ENCODE data around the gene MRPS31.
"Not testable (repeated sequence)": the region's sequence is repeated elsewhere in the genome, so short reads cannot be mapped to it uniquely, and the experiment has no call there.

MRPS31 gene

GRCh38 chr13:40758811-40759210 lies 12.2 kb downstream of the MRPS31 start:
- DNase-seq, result no peak

GRCh38 chr13:40756042-40756441 lies 14.9 kb downstream of the MRPS31 start:
- DNase-seq, result no peak

GRCh38 chr13:40755082-40755700 lies 15.8 kb downstream of the MRPS31 start:
- DNase-seq, result no peak

DNA sequence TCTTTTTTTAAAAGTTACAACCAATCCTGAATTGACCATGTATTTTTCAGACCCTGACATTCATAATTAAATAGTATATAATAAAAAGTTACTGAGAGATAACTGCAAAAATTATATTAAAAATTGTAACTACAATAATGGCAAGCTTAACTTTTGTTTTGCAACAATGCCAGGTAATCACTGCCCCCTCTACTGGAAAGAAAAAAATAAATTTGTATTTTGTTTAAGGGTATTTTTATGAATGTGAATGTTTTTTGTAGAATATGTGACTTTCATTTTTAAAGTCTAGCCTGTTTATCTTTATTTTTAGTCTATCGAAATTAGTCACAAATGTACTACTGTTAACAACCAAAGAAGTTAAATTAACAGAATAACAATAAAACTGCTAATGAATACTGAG lies 21.7 kb downstream of the MRPS31 start:
- DNase-seq, result no peak

- not testable (repeated sequence) for DNase-seq
Measured at GRCh38 chr13:40735232-40735548, 35.8 kb downstream of the MRPS31 start.

DNA sequence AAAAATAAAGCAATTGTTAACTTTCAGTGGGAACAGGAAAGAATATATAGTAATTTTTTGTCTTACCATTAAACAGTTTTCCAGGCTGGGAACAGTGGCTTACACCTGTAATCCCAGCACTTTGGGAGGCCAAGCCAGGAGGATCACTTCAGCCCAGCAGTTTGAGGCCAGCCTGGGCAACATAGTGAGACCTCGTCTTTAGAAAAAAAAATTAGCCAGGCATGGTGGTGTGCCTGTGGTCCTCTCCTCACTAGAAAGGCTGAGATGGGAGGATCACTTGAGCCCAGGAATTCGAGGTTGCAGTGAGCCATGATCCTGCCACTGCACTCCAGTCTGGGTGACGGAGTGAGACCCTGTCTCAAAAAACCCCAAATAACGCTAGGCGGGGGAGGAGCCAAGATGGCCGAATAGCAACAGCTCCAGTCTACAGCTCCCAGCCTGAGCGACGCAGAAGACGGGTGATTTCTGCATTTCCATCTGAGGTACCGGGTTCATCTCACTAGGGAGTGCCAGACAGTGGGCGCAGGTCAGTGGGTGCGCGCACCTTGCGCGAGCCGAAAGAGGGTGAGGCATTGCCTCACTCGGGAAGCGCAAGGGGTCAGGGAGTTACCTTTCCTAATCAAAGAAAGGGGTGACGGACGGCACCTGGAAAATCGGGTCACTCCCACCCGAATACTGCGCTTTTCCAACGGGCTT lies 36.3 kb downstream of the MRPS31 start:
- DNase-seq, result peak; percentile 1

DNA sequence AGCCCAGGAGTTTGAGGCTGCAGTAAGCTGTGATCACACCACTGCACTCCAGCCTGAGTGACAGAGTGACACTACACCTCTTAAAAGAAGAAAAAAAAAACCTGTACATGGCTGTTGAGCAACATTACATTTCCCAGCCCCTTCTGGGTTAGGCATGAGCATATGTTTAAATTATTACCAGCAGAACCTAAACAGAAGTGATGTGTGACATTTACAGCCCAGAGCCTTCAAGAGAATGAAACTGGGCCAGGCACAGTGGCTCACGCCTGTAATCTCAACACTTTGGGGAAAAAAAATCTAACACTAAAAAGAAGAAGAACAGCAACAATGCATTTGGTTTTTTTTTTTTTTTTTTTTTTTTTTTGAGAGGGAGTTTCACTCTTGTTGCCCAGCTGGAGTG lies 38.3 kb downstream of the MRPS31 start:
- no peak for DNase-seq

DNA sequence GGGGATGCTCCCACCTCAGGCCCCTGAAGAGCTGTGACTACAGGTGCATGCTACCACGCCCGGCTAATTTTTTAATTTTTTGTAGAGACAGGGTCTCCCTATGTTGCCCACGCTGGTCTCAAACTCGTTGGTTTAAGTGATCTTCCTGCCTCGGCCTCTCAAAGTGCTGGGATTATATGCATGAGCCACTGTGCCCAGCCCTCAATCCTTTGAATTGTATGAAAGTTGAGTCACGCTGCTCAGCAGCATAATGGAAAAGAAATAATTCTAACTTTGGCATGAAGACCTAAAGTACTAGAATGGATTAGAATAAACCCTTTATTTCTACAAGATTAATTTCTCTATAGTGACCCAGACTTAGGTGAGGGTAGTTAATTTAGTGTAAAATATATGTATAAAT lies 42.4 kb downstream of the MRPS31 start:
- DNase-seq, result no peak

GRCh38 chr13:40714433-40714832 lies 56.6 kb downstream of the MRPS31 start:
- not testable (repeated sequence) for DNase-seq

DNA sequence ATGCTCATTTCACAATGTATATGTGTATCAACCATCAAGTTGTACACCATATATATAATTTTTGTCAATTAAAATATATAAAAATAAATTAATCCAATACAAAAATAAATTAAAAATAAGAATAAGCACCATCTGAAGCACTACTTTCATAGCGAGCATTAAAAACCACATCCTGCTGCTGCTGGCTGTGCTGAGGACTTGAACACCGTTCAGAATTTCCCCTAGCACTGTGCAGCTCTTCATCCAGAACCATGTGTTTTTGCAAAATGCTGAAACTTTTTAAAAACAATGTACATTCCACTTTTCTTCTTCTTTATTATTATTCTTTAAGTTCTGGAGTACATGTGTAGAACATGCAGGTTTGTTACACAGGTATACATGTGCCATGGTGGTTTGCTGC lies 64.6 kb downstream of the MRPS31 start:
- DNase-seq, result no peak

DNA sequence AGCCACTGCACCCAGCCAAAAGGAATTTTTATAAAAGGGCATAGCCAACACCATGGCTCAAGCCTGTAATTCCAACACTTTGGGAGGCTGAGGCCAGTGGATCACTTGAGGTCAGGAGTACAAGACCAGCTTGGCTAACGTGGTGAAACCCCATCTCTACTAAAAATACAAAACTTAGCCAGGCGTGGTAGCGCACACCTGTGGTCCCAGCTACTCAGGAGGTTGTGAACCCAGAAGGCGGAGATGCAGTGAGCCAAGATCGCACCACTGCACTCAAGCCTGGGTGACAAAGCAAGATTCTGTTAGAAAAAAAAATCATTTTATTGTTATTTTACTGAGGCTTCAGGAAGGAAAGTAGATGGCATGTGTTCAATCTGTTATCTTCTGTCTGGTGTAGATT lies 73.3 kb downstream of the MRPS31 start:
- no peak for DNase-seq

DNA sequence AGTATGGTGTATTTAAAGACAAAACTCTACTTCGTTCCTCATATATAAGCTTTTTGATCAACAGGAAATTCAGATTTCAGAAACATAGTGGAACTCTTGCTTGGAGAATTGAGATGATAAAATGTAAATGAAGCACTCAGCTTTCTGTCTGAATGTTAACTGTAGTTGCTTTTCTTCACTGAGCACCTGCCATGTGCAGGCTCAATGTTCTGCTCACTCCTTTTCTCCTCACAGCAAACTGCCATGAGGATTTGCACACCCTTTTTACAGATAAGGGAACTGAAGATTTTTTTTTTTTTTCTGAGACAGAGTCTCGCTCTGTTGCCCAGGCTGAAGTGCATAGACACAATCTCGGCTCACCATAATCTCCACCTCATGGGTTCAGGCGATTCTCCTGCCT lies 76.6 kb downstream of the MRPS31 start:
- DNase-seq, result no peak

DNA sequence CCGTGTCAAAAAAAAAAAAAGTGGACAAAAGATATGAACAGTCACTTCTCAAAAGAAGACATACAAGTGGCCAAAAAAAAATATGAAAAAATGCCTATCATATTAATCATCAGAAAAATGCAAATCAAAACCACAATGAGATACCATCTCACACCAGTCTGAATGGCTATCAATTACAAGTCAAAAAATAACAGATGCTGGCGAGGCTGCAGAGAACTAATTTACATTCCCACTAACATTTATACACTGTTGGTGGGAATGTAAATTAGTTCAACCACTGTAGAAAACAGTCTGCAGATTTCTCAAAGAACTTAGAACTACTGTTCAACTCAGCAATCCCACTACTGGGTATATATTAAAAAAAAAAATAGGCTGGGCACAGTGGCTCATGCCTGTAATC lies 78.0 kb downstream of the MRPS31 start:
- DNase-seq, result no peak

- DNase-seq, result no peak
Measured at GRCh38 chr13:40688781-40689180, 82.2 kb downstream of the MRPS31 start.

DNA sequence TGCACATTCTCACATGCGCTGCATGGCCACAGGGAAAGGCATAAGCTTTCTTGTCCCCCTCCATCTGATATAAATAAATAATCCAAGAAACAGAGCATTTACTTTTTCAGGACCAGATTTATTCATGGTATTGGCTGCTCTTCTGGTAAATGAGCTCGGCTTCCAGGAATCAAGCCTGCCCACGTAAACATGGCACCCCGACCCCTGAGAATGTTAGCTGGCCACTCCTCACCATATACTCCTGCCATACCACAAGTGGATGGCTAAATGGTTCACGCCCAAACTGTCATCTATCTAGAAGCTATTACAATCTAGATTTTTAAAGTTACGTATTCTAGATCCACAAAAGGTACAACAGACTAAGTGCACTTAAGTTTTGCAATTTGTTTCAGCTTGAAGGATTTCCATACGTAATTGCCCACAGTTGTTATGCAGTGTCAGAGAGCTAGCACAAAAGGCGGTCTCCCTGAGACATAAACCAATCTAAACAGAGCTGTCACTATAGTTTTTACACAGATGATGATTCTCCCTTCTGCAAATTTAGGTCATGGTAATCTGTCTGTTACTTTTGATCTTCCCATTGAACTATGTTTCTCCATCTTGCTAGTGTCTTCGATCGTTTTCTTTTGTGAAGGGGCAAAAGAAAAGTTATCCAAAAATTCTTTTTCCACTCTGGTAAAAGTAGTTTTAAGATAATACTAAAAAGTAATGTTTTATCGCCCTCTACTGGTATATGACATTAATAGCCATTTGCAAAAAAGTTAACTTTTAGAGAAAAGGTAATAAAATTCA lies 88.3 kb downstream of the MRPS31 start:
- no peak for DNase-seq

- no peak for DNase-seq
Measured at GRCh38 chr13:40681341-40682146, 89.4 kb downstream of the MRPS31 start.

DNA sequence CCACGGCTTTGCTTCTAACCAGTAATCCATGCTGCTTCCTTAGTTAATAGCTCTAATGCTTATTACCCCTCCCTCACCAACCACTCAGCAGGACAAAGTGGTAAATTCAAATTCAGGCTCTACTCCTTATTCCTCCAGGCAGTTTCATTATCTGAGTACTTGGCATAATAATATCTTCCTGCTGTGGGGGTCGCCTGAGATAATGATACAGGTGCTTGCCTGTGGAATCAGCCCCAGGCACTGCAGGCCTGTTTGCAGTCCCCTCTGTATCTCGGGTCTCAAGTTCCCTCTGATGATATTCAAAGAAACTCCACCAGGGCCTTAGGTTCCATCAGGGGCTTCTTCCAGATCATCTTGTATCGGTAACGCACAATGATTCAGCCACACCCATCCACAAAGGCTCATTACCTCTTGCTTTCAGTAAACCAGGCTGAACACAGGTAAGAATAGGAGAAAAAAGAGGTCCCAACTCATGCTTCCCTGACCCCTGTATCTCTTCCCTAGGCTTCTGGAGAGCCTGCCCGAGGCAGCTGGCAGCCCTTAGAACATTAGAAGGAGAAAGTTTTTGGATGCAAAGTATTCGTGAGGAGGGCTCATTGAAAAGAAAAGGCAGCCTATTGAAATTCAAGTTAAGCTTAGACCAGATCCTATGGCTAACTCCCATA lies 90.2 kb downstream of the MRPS31 start:
- DNase-seq, result no peak

- no peak for DNase-seq
Measured at GRCh38 chr13:40679480-40679985, 91.5 kb downstream of the MRPS31 start.

All from DMS79 (cell line).